GM19351 (cell line): ENCODE data around the gene PRKG1.
"Not testable (repeated sequence)": the region's sequence is repeated elsewhere in the genome, so short reads cannot be mapped to it uniquely, and the experiment has no call there.

ENCODE experiments used
- ATAC-seq: cut with Tn5 transposase; IDR thresholded peaks from one replicate; pipeline ENCODE4 v1.9.1; 2021; ENCODE audit warnings: mild to moderate bottlenecking, moderate library complexity; ENCODE audit not compliant: unreplicated experiment

Gene PRKG1

DNA sequence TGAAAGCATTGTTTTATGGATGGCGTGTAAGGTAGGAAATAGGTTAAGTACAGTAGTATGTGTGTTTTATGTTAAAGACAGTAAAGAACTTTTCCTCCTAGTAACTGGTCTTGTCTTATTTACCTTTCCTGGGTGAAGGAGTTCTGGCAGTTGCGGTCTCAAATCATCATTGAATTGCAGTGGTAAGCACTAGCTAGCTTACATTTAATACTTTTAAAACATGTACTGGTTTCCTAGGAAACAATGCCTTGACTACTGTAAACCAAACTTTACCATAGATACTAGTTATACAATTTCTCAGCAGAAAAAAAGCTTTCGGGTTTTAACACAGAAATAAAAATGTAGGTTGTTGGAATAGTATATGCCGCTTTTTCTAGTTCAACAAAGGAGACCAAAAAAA lies 37.7 kb downstream of the PRKG1 start:
- ATAC-seq, result no peak

DNA sequence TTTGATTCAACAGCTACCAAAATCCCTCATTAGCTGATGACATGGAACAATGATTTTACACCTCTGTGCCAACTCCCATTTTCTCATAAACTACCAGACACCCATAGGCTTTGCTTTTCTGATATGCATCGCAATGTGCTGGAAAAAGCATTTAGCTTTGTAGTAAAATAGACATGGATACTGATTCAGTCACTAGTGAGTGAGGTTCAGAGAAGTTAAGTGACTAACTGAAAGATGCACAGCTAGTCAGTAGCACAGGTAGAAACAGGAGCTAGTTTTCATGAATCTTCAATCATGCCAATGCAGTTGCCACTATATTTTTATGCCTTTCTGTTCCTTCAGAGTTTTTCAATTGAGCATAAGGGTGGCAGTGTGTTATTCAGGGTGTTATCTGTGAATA lies 38.7 kb downstream of the PRKG1 start:
- no peak for ATAC-seq

DNA sequence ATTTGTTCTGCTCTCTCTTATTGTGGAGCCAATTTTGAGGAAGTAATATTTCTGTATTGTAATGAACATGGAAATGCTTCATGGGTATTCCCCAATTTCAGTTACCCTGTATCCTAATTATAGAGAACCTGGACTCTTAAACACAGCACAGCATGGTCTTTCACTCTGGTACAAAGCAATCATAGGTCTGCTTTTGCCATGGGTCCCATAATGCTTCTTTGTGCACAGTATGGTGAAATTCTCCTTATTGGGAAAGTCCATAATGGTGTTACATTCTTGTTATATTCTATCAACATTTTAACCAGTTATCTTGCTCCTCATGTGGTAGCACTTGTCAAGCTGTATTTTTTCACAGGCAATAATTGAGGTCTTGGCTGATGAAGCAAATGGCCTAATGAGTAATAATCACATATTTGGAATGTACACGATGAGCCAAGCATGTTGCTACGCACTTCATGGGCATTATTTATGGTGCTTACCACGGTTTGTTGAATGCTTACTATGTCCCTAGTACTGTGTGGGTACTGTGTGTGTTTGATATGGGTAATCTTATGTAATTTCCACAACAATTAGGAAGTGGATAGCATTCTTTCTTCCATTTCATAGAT lies 42.9 kb downstream of the PRKG1 start:
- no peak for ATAC-seq

DNA sequence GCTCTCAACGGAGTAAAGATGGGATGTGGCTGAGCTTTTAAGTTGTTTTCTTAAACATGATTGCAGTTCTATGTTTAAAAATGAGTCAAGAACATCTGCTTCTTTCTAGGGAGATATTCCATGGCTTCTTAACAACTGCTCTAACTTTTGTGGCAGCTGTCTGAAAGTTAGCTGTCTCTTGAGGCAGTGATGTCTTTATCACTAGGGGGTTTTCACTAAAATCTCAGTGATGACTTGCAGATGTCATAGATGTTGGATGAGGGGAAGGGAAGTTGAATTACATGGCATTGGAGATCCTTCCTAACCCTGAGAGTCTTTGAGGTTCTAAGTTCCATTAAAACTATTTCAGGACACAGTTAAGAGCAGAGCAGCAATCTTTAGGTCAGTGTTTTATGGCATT lies 43.5 kb downstream of the PRKG1 start:
- ATAC-seq, result no peak

DNA sequence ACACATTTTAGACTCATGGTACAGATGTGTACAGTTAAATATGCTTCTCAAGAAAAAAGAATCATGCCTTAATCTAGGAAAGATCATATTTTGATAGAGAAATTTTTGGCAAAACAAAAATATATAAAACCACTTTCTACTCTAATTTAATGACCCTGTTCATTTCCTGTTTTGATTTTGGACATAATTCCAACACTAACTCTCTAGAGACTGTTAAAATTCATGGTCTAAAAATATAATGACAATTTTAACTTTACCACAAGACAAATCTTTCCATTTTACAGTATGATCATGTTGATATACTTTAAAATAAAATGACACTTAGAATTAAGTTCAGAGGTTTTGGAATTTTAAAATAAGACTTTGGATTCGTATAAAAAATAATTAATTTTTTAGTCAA lies 45.2 kb downstream of the PRKG1 start:
- no peak for ATAC-seq

DNA sequence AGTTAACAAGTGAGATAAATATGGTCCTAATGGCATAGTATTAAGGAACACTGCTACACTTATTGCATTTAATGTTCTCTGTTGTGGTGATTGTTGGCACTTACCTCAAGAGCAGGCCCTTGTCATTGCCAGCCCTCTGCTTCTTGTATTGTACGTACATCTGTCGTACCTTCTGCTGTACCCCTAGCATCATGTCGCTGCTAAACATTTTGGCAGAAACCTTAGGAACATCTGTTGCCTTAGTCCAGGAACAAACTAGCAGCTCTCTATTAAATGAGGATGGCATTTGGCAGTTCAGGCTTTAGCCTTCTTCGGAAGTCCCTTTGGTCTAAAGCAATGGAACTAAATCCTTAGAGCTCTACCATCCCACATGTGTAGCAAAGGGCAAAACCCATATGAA lies 47.6 kb downstream of the PRKG1 start:
- ATAC-seq, result no peak

DNA sequence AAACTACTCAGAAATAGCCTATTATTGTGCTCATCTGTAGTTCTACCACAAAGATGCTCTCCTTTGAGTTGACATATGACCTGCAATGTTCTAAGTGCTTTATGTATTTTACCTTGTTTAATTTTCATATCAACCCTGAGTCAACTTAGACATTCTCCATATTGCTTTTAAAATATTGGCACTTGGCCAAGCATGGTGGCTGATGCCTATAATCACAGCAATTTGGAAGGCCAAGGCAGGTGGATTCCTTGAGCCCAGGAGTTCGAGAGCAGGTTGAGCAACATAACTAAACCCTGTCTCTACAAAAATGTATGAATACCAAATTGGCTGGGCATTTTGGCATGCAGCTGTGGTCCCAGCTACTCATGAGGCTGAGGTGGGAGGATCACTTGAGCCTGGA lies 50.6 kb downstream of the PRKG1 start:
- no peak for ATAC-seq

DNA sequence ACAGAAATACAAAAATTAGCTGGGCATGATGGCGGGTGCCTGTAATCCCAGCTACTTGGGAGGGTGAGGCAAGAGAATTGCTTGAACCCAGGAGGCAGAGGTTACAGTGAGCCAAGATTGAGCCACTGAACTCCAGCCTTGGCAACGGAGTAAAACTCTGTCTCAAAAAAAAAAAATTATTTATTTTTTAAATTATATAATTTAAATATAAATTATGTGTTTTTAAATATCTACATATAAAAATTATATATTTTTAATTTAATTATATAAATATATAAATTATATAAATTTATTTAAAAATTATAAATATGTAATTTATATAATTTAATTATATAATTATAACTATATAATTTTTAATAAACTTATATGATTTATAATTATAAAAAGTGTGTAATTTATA lies 51.2 kb downstream of the PRKG1 start:
- no peak for ATAC-seq

DNA sequence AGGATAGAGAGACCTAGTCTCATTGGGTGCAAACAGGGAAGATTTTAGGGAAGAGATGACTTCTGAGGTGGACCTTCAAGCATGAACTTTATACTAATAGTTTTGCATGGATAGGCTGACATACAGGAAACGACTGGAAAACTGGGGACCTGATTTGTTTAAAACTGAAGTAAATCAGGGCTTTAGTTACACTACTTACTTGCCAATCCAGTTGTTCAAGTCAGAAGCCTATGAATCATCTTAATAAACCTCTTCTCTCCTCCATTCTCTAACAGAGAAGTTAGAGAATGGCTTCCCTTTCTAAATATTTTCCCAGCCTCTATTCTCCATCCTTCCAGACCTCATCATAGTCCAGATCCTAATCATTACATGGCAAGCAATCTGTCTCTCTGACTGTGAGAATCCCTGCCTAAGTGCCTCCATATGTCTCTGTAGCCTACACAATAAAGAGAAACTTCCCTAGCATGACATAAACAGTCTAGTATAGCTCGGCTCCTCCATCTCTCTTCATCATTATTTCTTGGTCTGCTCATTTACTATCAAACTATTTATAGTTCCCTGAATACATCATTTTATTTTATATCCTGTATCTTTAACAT lies 55.8 kb downstream of the PRKG1 start:
- no peak for ATAC-seq

DNA sequence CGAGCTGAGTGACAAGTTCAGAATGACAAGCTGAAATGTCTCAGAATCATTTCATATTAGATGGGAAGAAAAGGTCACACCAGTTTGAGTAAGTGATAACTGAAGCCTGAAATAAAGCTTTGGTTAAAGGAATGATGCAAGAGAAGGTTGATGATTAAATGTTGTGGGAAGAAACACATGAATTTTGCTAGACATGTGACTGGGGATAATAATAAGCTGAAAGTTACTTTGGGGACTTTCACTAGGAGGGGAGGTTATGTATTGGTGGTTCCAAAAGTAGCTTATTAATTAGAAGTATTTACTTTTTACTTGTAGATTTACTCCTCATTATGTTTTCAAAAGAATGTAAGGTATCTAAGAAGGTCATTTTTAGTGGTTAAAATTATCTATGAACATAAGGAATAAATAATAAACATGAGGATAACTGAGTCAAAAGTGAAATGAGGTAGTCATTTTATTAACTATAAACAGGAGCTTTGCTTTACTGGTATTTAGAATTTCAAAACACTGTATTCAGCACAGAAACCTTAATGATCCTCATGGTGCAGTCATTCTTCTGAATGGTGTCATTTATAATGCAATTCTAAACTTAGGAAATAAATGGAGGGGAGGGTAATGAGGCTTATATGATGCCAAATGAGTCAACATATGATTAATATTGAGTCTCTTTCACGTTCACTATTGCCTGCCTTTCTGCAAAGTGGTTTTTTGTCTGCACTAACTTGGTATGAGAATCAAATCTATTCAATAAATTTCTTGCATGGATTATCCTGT lies 63.7 kb downstream of the PRKG1 start:
- no peak for ATAC-seq

DNA sequence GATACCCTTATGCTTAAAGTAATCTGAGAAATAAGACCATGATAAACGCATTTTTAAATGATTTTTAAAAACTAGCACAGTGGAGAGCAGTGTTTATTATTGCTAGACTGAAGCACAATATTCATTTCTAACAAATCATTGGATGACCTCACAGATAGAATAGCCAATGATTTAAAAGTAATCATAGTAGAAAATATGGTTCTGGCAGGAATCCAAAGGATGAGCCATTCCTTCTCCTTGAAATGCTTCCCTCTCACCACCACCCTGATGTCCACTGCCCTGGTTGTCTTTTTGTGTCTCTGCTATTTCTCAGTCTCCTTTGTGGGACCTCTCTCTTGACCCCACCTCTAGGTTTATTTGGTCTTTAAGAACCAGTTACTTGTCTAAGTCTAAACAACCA lies 64.9 kb downstream of the PRKG1 start:
- no peak for ATAC-seq

DNA sequence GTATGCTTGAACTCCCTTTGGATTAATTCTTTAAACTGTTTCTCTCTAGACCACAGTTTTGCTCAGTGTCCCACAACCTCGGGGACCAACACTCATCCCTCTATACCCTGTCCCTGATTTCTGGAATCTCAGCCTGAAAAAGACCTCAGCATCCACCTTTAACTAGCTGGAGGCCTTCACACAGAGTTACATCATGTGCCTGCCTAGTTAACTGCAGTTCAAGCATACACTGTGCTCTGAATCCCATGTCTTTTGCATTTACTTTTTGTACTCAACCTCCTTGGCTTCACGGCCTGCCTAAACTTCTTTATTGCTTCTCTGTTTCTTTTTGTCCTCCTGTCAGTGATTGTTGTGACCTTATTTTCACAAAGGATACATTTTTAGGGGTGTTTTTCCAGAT lies 66.7 kb downstream of the PRKG1 start:
- no peak for ATAC-seq

DNA sequence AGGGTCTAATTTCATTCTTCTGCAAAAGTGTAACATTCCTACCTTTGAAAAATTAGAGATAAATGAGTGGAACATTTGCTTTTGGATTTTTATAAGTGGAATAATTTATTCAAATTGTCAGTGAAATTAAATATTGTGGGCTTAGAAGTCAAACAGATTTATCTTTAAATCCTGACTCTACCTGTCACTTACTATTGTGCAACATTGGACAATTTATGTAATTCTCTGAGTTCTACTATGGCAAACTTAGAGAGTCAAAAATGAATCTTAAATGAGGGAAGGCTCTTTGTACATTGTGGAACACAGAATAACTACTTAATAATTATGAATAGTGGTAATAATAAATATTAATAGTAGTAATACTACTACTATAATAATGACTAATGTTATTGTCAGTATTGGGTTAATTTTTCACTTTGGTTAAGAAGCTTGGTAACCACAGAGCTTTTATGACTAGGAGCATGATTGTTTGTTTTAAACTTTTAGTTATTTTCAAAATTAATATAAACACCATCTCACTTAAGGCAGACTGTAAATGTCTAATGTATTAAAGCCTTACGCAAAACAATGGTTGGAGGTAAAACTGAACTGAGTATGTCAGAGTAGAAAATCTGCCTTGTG lies 70.0 kb downstream of the PRKG1 start:
- no peak for ATAC-seq

DNA sequence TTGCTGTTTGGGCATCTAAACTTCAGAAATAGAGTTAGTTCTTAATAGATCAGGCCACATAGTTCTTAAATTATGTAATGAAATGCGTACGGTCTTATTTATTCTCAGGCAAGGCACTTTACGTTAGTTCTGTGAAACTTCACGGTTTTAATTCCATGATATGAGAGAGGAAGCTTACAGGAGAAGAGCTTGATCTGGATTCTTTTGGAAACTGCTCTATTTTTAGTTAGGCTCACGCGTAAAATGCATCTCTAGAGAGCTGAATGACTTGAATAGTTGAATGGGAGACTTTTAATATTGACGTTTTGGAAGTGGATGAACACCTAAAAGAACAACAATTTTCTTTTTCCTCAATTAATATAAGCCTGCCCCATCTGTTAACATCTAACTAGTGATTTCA lies 71.1 kb downstream of the PRKG1 start:
- no peak for ATAC-seq

DNA sequence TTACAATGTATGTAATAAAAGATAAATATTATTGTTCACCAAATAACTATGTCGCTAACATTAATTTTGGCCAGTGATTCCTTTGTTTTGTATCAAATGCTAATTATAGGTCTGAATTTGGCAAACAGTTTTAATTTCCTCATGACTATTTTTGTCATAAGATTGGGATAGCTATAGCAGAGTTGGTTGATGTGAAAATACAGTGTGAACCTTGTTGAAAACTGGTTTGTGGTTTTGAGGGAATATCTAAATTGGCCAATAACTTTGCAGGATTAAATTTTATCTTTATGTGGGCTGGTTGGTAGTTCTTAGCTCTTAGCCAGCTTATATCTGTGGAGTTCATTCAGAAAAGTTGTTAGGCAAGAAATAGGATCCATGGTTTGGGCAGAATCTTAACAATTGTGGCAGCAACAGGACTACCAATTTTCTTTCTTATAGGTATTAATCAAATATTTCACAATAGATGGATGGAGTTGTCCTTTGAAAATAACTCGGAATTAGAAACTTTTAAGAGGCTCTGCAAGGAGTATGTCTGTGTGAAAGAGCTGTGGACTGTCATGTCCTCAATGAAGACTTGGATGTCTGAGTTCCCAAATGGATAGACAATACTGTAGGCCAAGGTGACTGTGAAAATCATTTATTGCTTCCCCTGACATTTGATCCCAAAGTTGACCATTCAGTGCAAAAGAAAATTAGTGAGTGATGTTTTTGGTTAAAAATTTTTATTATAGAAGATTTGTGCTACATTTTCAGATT lies 73.5 kb downstream of the PRKG1 start:
- no peak for ATAC-seq

DNA sequence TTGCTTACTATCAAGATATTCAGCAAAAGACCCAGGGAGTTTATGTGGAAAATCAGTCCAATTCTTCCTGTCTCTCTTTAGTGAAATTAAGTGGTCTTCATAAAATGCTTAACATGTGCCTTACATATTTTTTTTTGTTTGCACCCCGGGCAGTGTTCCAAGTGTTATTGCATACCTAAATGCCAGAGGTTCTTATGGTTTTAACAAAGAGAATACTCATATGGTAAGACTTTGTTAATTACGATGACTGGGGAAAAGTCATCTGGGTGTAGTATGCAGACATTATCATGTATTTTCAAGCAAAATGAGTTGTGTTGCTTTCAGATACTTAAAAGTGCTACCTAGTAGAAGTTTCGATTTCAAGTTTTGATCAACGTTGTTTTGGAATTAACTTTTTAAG lies 82.6 kb downstream of the PRKG1 start:
- ATAC-seq, result no peak

DNA sequence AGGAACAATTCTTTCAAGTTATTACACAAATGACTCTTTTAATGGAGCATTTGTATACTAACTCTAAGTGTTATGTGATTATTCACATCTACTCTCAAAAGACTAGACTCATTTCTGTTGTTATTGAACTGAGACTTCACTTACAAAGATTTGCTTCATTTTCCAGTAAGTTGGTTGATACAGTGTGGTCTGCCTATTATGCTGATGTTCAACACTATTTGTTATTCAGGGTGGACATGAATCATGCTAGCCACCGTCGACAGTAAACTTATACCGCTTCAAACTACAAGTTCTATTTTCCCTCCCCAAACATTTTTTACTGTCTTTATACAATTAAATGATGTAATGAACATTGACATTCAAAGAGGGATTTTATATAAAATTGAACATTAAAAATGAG lies 84.5 kb downstream of the PRKG1 start:
- no peak for ATAC-seq

DNA sequence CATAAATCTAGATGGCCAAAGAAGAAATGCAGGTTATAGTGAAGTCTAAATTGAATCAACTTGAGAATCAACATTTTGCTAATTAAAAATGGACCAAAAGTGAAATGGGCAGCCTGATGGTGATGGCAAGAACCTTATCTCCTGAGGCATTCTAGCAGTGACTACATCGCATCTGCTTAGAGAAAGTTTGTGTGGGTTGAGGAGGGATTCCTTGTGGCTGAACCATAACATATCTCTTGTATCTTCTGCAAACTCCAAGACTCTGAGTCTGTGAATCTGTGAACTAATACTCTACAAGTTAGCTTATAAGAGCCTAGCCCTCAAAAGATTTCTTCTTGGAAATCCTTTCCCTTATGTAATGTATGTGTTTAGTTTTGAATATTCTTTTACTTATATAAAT lies 85.6 kb downstream of the PRKG1 start:
- ATAC-seq, result no peak

DNA sequence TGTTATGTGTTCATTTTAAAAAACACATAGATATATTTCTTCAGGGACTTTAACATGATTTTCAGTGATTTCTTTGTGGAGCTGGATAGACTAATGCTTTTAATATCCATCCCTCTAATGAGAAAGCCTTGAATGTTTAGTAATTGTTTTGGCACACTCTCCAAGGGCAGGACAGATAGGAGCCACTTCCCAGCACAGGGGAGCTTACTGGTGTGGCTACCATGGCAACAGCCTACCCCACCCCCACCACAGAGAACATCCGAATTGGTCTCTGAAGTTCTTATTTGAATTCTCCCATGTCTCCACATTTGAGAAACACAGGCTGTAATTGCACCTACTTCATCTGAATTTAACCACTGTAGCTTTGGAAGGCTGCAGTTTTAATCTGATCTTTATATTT lies 87.7 kb downstream of the PRKG1 start:
- no peak for ATAC-seq

DNA sequence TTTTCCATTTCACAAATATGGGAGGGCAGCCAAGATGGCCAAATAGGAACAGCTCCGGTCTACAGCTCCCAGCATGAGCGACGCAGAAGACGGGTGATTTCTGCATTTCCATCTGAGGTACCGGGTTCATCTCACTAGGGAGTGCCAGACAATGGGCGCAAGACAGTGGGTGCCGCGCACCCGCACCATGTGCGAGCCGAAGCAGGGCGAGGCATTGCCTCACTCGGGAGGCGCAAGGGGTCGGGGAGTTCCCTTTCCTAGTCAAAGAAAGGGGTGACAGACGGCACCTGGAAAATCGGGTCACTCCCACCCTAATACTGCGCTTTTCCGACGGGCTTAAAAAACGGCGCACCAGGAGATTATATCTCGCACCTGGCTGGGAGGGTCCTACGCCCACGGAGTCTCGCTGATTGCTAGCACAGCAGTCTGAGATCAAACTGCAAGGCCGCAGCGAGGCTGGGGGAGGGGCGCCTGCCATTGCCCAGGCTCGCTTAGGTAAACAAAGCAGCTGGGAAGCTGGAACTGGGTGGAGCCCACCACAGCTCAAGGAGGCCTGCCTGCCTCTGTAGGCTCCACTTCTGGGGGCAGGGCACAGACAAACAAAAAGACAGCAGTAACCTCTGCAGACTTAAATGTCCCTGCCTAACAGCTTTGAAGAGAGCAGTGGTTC lies 89.2 kb downstream of the PRKG1 start:
- ATAC-seq, result not testable (repeated sequence)
